Measurements from ENCODE around the gene FUT4.
"Not testable (repeated sequence)": the region's sequence is repeated elsewhere in the genome, so short reads cannot be mapped to it uniquely, and the experiment has no call there.

Gene FUT4

DNA sequence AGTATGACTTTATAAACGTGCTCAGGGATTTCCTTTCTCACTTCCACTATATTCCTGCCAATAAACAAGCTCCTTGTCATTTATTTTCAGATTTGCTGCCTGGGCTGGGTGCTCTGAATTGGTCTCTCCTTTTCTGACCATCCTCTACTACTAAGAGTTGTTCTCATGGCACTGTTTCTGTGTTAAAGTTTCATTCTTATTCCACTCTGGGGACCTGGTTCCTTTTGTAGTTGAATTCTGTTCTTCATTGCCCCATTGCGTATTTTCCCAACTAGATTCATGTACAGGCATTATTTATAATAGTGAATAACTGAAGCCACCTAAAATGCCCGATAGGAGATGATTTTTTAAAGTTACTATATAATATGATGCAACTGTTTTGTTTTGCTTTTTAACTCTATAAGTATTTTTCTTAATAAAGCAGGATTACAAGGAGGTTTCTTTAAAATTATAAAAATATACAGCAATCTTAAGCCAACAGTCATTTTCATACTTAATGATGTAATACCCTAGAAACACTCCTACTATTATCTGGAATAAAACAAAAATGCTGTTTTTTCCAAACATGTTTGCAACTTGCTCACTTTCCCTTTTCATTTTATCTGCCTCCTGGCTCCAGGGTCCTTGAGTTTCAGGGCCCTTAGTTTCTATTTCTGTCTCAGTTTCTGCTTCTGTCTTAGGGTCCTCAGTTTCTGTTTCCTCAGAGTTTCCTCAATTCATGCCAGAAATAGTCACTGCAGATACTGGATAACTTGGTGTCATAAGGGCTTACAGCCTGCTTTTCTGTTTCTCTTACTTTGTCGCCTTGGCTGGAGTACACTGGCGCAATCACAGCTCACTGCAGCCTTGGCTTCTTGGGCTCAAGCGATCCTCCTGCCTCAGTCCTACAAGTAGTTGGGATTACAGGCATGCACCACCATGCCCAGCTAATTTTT, 9.8 kb upstream of the FUT4 start:
- DNase-seq: no peak

DNA sequence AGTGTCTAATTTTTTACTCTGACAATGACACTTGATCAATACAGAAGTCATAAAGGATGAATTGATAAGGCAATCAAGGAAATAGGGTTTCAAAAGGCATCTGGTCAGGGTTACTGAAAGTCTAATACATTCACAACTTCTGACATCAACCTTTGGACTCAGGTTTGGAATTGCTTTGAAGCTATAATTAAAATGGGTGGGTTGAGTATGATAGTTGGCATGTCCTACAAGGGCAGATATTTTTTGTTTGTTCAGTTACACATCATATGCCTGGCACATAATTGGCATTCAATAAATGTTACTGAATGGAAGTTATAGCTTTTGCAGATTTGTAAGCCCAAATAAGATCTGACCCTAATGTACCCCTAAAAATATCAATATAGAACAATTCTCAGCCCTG, 7.3 kb upstream of the FUT4 start:
- no peak for DNase-seq

DNA sequence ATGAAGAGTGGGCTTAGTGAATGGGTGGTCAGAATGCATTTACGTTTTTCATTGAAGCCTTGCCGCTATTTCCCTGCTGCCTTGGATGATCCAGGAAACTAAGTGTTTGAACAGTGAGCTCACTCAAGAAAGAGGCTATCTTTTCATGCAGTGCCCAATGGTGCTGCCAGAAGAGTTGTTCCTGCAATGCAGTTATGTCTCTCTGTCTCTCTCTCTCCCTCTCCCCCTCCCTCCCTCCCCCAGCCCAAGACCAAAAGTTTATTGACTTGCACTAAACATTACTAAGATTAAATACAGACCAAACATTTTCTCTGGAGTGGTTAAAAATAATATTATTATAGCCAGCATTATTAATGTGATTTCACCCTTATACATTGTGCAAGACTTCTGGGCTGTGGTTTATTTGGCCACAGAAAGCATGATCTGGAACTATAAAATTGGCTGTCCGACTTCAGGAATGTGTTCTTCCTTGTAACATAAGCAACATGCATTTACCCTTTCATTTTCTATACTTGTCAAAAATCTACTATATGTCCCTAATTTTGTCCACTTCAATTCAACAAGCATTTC, 6.6 kb upstream of the FUT4 start:
- no peak for DNase-seq

DNA sequence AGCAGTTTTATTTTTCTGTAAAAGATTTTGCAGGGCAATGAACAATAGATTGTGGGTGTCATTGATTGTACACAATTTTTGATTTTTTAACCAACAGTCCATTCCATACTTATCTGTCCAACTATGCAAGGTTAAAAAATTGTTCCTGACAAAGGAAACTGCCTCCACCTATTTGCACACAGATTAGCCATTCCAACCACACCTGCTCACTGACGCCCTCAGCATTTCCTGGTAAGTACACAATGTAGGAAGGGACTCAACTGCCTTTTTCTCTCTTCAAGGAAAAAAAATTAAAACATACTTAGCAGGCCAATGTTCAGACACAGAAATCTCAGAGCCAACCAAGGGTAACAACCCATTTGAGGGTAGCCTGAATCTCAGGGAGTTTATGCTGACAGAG, 4.3 kb upstream of the FUT4 start:
- no peak for DNase-seq

DNA sequence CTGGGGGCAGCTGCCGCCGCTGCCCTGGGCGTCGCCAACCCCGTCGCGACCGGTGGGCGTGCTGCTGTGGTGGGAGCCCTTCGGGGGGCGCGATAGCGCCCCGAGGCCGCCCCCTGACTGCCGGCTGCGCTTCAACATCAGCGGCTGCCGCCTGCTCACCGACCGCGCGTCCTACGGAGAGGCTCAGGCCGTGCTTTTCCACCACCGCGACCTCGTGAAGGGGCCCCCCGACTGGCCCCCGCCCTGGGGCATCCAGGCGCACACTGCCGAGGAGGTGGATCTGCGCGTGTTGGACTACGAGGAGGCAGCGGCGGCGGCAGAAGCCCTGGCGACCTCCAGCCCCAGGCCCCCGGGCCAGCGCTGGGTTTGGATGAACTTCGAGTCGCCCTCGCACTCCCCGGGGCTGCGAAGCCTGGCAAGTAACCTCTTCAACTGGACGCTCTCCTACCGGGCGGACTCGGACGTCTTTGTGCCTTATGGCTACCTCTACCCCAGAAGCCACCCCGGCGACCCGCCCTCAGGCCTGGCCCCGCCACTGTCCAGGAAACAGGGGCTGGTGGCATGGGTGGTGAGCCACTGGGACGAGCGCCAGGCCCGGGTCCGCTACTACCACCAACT, 1.0 kb downstream of the FUT4 start:
- DNase-seq: no peak

DNA sequence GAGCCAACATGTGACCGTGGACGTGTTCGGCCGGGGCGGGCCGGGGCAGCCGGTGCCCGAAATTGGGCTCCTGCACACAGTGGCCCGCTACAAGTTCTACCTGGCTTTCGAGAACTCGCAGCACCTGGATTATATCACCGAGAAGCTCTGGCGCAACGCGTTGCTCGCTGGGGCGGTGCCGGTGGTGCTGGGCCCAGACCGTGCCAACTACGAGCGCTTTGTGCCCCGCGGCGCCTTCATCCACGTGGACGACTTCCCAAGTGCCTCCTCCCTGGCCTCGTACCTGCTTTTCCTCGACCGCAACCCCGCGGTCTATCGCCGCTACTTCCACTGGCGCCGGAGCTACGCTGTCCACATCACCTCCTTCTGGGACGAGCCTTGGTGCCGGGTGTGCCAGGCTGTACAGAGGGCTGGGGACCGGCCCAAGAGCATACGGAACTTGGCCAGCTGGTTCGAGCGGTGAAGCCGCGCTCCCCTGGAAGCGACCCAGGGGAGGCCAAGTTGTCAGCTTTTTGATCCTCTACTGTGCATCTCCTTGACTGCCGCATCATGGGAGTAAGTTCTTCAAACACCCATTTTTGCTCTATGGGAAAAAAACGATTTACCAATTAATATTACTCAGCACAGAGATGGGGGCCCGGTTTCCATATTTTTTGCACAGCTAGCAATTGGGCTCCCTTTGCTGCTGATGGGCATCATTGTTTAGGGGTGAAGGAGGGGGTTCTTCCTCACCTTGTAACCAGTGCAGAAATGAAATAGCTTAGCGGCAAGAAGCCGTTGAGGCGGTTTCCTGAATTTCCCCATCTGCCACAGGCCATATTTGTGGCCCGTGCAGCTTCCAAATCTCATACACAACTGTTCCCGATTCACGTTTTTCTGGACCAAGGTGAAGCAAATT, 1.8 kb downstream of the FUT4 start:
- no peak for DNase-seq

DNA sequence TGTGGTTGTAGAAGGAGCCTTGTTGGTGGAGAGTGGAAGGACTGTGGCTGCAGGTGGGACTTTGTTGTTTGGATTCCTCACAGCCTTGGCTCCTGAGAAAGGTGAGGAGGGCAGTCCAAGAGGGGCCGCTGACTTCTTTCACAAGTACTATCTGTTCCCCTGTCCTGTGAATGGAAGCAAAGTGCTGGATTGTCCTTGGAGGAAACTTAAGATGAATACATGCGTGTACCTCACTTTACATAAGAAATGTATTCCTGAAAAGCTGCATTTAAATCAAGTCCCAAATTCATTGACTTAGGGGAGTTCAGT, 2.4 kb downstream of the FUT4 start:
- no peak for DNase-seq

DNA sequence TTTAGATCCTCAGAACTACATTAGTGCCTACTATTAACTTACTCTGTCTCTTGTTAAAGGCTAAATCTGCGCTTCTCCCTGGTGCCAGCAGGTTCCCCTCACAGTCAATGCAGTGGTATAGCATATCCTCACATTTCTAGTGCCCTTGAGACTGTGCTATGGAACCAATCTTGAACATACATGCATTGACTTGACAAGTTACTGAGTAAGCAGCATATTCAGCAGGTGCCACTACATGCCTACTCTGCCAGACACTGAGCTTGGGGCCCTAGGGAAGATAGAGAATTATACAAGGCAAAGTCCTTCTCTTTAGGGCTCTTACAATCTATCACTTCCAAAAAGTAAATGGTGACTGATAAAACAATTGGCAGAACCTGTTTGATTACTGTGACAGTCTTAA, 3.2 kb downstream of the FUT4 start:
- no peak for DNase-seq

DNA sequence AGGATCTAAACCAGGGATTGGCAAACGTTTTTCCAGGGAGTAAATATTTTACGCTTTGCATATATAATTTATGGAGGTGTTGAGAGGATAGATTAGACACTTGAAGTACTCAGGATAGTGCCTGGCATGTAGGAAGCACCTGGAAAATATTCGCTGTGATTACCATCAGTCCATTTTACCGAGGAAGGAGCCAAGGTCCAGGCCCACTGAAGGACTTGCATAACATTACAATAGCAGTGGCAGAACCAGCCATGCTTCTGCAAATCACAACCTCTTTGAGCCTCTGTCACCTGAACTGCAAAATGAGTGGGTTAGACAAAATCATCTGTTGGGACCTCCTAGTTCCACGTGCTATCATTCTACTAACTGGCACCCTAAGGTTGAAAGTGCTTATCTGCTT, 5.4 kb downstream of the FUT4 start:
- no peak for DNase-seq

DNA sequence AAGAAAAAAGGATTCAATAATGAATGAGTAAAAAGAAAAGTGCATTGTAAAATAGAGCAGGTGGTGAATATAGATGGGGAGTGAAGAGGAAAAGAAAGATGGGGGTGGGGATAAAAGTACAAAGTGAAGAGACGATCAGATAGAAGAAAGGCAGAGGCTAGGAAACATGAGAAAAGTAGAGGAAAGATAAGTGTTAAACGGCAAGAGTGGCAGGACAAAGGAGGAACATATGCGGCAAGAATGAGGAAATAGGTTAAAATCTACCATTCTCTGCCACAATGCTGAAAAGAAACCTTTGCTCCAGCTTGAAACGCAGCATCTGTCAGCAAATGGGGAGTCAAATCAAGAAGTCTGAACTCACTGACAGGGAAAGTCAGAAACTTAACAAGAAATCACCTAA, 6.8 kb downstream of the FUT4 start:
- no peak for DNase-seq

DNA sequence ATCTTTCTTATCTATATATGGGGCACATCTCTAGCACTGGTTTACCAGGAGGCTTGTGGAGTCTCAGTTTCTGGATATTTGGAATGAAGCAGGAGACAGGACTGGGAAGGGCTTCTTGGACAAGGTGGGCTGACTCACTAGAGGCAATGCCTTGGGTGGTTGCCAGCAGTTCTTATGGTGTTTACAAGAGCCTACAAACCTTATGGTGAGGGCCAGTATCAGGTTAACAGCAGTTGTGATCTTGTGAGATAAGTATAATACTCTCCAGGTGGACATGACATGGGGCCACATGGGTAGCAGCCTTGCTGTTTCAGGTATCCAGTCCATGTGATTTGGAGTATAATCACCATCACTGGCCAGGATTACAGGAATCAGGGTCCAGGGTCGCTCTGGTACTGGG, 10.2 kb downstream of the FUT4 start:
- no peak for DNase-seq

DNA sequence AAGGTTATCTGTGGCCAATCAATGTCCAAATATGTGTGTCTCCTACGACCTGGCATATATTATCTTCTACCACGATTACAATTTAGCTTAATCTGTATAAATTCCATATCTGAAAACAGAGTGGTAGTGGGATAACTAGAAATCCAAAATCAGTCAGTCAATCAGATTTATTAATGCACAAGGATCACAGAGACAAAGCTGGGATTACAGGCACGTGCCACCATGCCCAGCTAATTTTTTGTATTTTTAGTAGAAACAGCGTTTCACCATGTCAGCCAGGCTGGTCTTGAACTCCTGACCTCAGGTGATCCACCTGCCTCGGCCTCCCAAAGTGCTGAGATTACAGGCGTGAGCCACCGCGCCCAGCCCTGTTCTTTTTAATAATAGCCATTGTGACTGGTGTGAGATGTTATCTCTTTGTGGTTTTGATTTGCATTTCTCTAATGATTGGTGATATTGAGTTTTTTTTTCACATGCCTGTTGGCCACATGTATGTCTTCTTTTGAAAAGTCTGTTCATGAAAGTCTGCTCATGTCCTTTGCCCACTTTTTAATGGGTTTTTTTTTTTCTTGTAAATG, 12.1 kb downstream of the FUT4 start:
- not testable (repeated sequence) for DNase-seq

DNA sequence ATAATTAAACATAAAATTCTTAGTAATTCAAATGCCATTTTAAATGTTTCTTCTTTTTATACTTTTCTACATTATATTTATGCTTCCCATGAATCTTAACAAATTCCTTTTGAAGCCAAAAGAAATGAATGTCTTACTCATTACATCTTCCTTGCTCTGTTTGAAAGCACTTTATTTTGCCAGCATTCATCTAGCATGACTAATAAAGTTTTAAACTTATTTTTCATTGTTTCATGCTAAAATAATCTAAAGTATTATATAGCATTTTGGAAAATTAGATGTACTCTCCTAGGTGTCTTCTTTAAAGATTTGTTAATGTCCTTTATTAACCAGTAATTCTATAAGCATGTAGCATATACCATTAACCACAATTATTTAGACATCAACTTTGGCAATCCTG, 13.7 kb downstream of the FUT4 start:
- DNase-seq: no peak

DNA sequence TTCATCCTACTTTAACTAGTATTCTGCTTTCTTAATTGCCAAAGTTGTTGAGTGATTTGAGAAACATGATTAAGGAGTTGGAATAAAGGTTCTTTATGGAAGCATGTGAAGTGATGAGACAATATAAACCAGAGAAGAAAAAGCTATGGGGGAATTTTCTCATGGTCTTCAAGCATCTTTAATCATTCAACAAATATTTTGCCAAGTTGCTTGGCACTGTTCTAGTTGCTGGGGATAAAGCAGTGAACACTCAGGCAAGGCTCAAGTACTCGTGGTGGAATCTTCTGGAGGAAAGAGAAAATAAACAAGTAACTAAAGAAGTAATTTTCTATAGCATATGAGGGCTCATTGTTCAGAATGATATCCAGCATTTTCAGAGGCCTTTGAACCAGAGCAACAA, 14.3 kb downstream of the FUT4 start:
- no peak for DNase-seq

DNA sequence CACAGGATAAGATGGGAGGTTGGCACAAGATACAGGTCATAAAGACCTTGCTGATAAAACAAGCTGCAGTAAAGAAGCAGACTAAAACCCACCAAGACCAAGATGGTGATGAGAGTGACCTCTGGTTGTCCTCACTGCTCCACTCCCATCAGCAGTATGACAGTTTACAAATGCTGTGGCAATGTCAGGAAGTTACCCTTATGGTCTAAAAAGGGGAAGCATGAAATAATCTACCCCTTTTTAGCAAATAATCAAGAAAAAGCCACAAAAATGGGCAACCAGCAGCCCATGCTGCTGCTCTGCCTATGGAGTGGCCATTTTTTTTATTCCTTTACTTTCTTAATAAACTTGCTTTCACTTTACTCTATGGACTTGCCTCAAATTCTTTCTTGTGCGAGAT, 14.7 kb downstream of the FUT4 start:
- no peak for DNase-seq

DNA sequence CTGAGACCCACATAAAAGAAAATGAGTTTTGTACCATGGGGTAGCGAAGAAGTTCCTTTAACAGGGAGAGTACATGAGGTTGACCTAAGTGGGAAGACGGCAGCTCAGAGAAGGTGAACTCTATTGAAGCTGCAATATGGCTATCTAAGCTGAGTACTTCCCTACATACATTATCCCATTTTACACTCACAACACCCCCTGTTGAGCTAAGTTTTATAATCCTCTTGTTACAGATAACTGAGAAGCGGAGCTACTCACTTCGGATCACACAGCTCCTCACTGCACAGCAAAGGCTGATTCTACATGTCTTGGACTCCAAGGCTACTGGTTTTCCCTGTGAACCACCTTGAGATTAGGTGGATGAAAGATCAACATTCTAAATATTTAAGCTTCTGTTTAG, 15.2 kb downstream of the FUT4 start:
- DNase-seq: no peak

DNA sequence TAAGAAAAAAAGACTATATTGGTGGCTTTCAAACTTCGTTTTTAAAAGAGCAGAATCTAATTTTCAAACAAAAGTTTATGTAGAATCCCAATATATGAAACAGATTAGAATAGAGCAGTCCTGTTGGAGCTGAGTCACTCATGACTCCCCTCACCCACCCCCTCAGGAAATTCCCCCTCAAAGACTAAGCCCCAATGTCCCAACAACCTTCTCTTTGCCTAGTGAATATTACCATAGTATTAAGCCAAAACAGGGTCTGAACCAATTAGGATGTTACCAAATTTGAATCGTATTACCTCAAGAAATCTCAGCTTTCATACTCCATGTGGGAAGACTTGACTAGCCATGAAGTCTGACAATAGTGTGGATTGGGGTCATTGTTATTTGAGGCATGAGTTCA, 15.6 kb downstream of the FUT4 start:
- no peak for DNase-seq

DNA sequence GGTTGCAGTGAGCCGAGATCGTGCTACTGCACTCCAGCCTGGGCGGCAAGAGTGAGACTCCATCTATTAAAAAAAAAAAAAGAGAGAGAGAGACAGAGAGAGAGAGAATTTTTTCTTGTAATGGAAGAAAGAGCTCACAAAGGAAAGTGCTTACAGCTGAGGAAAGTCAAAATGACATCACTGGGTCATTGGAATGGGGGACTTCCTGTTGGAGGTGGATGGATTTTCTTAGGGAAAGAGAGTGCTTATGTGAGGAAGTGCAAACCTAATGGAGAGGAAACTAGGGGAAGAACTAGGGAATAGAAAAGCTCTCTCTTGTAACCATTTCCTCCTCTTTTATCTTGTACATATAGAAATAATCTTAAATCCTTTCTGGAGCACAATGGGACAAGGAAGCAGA, 17.1 kb downstream of the FUT4 start:
- no peak for DNase-seq

DNA sequence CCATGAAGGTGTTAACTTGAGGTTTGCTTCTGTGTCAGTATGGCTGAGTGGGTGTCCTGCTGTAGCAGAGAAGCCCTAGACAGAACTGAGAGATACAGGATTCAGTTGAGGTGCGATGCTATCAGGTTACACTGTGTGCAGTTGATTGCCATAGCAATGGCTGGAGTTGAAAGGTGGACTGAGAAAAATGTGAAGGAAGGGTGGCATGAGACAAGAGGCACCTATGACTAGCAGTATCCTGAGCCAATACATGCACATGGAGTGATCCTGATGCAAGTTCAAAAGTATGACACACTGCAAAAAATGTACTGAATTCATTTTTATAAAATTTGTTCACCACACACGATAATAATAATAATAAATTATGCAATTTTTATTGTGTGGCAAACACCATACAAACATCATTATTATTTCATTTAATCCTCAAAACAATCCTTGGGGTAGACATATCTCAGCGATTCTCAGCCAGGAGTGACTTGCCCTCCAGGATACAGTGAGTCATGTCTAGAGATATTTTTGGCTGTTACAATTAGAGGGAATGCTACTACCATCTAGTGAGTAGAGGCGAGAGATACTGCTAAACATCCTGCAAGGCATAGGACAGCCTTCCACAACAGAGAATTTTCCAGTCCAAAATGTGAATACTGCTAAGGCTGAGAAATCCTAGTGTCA, 19.6 kb downstream of the FUT4 start:
- no peak for DNase-seq

DNA sequence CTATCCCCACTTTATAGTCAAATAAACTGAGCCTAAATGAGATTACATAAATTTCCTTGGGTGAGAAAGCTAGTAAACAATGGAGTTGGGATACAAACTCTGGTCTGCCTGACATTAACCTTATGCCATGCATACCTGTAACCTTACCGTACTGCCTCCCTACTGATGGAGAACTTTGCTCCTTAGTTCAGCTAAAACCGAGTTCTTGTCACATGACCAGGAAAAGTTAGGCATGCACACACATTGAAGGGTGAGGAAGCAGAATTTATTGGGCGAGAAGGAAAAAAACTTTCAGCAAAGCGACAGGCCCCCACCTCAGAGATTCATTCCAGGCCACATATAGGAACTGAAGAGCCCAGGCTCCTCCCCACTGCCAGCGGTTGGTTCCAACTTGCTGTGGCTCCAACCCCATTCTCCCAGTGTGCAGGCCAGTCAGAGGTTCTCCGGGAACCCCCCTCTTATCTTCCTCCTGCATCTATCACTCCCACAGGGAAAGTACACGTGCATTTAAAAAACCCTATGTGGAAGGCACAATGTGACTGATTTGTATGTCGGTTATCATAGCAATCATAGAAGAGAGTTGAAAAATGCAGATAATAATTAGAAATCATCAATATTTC, 20.2 kb downstream of the FUT4 start:
- no peak for DNase-seq

DNA sequence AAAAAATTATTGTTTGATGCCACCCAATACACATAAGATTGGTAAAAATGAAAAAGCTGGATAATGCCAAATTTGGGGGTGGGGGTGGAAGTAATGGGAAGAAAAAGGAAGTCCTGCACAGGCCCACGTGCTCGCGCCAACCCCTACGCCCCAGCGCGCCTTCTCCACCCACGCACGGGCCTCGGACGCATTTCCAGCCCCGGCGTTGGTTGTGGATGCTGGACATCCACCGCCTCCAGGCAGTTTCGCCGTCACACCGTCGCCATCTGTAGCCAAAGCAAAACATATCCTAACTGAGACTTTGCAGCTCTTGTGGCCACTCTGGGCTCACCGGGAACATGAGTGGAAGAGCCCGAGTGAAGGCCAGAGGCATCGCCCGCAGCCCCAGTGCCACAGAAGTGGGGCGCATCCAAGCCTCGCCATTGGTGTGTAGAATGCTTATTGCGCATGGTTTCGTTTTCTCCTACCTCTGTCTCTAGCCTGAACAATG, 23.5 kb downstream of the FUT4 start, which contains the start of gene PIWIL4:
TSS of gene PIWIL4 (plus strand) at position 188 of the 490 bp plus-strand sequence. CDS start at position 339, 151 bp downstream.
- DNase-seq: no peak

DNA sequence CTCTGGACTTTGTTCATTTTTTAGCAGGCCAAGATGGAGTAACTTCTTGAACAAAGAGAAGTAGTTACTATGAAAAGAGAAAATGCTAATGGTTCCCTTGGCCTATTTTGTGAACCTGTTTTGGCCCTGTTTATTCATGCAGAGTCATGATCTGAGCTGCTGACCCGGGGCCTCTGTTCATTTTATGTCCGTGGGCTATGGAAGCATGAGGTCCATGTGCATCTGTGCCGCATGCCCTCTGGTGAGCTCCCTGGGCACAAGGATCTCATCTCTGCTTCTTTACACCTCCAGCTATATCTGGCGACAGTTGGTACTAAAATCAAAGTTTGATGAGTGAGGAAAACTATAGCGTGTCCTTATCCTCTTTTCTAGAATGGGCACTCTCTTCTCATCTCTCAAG, 24.5 kb downstream of the FUT4 start:
- no peak for DNase-seq
